Renal cortical epithelial cell (primary cell): ENCODE data around the gene GPRC5C. TPM values are rescaled to one million over a fixed set of nuclear protein-coding genes. Genes with fewer than 3 reads are reported as not detected.

Experiments
- DNase-seq: peaks from one replicate; pipeline ENCODE4 v3.0.0-alpha.2; 2011; ENCODE audit warnings: low read depth
- total RNA-seq: library from RNA; depleted of rRNA; stranded (reverse); fragments of >200 nt; gene quantifications from 2 replicates; pipeline ENCODE4 v1.2.3, GENCODE V29; 2014

Gene GPRC5C
- total RNA-seq, 1 donor from 2014 or later, result 345 TPM

DNA sequence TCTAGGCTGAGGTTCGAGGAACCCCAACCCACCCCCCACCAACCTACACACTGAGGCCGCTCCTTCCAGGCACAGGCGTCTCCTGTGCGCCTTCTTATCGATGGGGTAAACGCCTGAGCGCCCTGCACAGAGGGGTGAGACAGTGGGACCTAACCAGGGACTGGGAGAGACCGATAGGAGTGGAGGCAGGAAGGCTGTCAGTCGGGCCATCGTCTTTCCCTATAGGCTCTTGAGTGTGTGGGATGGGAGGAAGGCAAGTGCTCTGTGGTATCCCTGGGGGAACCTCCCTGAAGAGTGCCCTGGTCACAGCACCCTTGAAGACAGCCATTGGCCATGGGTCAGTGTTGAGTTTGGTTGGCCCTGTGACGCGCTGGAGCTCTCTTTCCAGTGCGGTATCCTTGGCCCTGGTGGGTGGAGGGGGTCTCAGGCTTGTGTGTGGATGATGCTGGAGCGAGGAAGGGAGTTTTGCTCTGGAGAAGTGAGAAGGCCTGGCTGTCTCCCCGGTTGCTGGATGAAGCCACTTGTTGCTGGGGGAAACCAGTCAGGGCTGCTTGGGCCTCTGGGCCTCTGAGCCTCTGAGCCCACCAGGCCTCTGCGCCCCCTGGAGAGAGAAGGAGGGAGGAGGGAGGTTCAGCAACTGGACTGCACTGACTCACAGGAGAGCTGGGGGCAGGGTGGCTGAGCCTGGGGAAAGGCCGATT lies 1.7 kb downstream of the GPRC5C start:
- peak; percentile 56 for DNase-seq

DNA sequence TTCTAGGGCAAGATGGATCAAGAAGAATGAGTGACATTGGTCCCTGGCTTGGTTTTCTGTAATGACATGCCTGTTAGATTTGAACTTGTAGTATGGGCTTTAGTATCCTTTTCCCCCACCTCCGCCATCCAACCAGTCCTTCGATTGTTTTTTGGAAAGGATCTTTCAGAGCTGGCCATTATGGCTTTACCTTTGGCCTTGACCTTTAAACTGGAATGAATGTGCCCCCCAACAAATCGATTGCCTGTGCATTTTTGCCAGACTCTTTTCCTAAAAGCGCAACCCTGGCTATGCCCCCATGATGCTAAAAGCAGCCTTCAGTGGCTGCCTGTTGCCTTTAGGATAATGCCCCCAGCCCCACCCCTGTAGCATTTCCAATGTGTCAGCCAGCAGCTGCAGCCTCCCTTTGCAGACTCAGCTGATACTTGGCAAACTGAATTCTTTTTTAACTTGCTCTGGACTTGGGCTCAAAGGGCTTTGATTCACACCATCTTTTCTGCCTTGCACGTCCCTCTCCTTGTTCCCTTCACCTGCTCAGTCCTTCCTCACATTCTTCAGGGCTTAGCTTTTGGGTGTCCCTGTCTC lies 4.0 kb downstream of the GPRC5C start:
- DNase-seq, result no peak

DNA sequence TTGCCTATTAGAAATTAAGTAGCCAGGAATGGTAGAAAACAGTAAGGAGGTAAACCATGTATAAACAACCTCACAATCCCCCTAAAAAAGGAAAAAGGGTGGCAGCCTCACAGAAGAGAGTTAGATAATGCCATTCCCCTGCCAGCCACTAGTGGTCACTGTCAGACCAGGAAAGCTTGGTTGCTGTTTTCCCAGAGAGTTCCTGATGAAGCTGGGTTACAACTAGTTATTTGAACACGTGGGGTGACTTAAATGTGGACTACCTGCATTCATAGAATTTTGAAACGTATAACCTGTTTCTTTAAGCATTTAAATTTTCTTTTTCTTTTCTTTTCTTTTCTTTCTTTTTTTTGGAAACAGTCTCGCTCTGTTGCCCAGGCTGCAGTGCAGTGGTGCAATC lies 5.8 kb downstream of the GPRC5C start:
- no peak for DNase-seq

DNA sequence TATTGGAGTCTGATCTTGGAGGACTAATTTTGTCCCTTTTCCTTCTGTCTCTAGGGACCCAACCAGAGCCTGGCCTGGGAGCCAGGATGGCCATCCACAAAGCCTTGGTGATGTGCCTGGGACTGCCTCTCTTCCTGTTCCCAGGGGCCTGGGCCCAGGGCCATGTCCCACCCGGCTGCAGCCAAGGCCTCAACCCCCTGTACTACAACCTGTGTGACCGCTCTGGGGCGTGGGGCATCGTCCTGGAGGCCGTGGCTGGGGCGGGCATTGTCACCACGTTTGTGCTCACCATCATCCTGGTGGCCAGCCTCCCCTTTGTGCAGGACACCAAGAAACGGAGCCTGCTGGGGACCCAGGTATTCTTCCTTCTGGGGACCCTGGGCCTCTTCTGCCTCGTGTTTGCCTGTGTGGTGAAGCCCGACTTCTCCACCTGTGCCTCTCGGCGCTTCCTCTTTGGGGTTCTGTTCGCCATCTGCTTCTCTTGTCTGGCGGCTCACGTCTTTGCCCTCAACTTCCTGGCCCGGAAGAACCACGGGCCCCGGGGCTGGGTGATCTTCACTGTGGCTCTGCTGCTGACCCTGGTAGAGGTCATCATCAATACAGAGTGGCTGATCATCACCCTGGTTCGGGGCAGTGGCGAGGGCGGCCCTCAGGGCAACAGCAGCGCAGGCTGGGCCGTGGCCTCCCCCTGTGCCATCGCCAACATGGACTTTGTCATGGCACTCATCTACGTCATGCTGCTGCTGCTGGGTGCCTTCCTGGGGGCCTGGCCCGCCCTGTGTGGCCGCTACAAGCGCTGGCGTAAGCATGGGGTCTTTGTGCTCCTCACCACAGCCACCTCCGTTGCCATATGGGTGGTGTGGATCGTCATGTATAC lies 8.0 kb downstream of the GPRC5C start:
- no peak for DNase-seq

DNA sequence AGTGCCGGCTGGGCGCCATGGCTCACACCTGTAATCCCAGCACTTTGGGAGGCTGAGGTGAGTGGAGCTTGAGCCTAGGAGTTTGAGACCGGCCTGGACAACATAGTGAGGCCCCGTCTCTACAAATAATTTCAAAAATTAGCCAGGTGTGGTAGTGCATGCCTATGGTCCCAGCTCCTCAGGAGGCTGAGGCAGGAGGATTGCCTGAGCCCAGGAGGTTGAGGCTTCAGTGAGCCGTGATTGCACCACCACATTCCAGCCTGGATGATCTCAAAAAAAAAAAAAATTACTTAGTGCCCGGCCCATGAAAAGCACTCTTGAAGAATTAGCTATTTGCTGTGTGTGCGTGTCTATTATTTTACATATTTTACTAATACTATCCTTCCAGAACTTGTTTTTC lies 9.6 kb downstream of the GPRC5C start:
- no peak for DNase-seq

DNA sequence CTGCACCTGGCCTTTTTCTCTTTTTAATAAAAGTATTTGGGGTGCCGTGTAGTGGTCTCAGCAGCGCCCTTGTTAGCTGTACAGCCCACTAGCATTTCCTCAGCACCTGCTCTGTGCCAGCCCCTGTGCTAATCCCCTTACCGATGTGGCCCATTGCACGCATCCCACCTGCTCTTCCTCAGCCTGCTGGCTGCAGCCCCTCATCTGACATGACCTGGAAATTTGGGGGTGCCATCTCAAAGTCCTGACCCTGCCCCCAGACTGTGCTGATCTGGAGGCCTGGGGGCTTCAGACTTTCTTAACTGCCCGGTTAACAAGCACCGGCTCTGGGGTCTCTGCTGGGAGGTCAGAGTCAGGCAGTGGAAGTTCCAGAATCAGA lies 10.4 kb downstream of the GPRC5C start:
- DNase-seq, result no peak

DNA sequence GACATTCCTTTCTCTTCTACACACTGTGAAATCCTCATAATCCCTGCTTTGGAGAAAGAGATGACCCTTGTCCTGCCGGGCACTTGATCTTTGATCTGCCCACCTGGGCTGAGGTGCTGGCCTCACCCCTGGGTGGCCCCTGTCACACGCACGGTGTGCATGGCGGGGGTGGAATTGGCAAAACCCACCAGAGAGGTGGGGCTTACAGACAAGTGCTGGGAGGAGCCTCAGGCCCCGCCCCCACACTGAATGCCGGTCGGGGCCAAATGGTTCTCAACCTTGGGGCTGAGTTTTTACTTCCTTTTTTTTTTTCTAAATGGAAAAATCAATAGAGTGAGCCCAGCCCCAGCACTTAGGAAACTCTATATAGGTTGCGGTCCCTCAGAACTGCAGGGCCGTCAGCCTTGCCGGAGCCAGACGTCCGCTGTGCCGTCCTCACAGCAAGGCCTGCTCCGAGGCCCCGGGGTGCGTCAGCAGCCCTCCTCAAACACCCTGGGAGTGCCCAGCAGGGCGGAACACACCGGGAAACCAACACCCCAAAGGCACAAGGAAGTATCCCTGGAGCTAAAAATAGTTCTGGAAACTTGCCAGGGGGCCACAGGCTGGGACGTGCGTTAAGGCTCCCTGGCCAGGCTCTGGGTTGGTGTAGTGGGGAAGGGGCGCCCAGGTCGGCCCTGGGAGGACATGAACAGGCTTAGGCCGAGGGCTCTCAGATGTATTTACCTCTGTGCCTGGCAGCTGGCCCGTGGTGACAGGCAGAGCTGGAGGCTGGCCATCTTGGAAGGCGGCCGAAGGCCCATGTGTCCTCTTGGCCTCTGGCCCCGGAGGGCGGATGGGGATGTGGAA lies 11.0 kb downstream of the GPRC5C start:
- DNase-seq, result peak; percentile 90

DNA sequence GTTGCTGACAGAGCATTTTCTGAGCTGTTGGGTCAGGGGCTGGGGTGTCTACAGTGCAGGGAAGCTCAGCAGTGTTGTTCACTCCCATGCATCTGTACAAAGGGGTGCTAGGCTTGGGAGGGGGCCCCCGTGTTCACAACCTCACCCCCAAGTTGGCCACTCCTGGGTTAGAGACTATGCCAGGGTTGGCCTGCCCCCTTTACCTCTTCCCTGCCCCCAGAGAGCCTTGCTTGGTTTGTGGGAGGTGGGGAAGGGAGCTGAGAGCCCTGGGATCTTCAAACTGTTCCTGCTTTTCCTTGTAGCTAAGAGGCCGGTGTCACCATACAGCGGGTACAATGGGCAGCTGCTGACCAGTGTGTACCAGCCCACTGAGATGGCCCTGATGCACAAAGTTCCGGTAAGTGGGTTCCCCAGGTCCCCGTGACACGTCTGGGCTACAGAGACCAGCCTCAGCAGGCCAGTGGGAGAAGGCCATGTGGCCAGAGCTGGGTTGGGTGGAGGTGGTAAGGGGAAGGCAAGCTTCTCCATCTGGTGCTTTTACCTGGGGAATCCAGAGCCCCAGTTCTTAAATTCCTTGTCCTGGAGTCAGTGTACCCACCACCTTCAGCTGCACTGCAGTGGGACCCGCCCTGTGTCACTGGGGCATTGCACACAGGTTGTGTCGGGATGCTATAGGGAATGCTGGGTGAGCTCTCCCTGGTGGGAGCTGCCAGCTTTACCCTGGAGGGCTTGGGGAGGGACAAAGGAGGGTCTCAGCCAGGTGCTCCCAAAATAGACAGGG lies 11.8 kb downstream of the GPRC5C start:
- DNase-seq, result no peak

DNA sequence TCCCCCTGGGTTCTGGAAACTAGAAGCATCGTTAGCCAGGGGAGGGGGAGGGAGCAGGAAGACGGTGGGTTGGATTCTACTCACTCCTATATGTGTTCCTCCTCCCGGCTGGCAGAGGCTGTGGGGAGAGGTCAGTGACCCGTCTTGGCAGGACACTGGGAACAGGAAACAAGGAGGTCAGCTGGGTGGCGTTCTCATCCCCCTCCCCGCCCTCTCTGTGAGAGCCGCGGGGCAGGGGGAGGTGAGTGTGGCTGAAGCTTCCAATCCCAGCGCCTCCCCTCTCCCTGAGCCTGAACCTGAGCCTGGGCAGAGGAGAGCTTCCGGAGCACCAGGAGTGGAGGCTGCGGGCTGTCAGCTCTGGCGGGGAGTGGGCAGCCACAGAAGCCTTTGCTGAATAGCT lies 12.5 kb downstream of the GPRC5C start:
- peak; percentile 84 for DNase-seq

DNA sequence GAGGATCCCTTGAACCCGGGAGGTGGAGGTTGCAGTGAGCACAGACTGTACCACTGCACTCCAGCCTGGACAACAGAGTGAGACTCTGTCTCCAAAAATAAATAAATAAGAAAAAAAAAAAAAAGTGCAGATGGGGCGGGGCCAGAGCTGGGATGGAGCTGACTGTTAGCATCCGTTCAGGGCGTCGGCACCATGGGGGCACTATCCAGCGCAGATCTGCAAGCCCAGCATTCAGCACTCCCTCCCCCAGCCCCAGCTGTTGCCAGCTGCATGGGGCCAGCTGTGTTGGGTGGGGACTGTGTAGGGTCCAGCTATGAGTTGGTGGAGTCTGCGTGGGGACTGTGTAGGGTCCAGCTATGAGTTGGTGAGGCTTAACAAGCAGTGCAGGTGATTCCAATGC lies 13.3 kb downstream of the GPRC5C start:
- DNase-seq, result no peak

DNA sequence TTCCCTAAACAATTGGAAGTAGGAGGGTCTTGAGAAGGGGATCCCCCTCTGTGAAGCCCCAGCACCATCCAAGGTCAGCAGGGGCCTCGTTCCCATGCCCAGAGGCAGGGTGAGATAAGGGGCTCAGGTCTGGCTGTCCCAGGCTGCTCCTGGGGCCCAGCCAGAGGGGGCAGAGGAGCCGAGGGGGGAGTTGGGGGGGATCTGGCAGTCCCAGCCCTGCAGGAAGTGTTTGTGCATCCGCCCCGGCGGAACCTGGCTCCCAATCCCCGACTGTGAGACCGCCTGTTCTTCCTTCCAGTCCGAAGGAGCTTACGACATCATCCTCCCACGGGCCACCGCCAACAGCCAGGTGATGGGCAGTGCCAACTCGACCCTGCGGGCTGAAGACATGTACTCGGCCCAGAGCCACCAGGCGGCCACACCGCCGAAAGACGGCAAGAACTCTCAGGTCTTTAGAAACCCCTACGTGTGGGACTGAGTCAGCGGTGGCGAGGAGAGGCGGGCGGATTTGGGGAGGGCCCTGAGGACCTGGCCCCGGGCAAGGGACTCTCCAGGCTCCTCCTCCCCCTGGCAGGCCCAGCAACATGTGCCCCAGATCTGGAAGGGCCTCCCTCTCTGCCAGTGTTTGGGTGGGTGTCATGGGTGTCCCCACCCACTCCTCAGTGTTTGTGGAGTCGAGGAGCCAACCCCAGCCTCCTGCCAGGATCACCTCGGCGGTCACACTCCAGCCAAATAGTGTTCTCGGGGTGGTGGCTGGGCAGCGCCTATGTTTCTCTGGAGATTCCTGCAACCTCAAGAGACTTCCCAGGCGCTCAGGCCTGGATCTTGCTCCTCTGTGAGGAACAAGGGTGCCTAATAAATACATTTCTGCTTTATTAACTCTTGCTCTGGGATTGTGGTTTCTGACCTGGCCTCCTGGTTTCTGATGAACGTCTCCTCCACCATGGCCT lies 14.9 kb downstream of the GPRC5C start:
- no peak for DNase-seq

DNA sequence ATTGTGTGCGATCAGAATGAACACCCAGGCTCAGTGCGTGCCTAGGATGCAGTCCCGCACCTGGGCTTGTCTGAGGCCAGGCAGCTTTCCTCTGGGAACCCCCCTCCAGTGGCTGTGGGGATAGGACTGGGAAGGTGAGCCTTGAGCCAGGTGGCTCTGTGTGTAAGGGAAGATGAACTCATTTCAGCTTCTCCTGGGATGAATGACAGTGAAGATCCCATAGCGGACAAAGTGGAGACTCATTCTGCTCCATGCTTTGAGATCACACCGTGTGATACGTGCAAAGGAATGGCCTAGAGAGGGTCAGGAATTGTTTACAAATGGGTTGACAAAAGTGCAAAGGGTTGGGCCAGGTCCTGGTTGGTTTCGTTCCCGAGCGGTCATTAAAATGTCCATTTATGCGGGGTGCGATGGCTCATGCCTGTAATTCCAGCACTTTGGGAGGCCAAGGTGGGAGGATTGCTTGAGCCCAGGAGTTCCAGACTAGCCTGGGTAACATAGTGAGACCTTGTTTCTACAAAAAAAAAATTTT lies 15.8 kb downstream of the GPRC5C start:
- no peak for DNase-seq

DNA sequence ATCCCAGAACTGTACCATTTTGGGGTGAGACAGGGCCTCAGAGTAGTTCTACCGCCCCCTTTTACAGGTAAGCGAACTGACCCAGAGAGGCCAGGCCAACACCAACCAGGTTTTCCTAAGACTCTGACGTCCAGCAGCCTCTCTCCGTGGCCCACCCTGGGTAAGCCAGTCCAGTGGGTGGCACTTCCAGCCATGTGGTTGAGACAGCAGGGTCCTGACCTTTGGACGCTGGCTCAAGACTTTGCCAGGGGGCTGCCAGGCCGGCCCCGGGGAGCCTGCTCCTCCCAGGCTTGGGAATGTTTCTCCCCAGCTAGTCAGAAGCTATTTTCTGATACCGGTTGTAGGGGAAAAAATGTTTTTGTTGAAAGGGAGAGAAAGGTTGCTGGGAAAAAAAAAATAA lies 16.9 kb downstream of the GPRC5C start:
- no peak for DNase-seq

DNA sequence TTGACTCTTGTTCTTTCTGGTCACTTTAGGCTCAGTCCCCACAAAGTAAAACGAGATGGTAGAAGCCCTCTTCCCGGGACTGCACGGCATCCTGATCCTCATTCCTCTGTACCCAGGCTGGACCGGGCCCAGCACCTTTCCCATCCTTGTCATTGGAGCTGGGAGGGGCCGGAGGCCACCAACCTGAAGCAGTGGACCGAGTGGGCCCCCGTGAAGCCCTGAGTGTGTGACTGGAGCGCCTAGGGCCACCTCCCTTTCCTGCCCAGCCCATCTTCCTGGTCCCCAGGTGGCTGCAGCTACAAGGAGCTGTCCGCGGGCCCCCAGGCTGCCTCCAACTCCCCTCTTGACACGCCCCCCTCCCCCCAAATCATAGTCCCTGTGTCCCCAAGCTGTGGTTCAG lies 17.4 kb downstream of the GPRC5C start:
- DNase-seq, result no peak

DNA sequence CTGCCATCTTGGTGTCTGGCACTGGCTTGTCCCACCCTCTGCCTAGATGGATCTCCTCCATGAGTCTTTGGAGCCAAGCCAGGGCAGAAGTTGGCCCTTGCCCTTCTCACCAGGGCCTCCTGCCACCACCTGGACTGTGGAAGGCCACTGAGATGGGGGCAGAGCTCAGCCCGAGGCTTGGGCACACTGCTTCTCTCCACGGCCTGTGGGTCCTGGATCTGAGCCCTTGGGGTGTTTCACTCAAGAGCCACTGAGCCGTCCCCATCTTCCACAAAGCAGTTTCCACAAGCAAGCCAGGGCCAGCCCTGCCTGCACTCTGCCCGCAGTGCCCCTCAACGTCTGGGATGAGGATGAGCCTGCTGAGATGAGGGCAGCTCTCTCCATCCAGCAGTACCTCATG lies 17.9 kb downstream of the GPRC5C start:
- no peak for DNase-seq

DNA sequence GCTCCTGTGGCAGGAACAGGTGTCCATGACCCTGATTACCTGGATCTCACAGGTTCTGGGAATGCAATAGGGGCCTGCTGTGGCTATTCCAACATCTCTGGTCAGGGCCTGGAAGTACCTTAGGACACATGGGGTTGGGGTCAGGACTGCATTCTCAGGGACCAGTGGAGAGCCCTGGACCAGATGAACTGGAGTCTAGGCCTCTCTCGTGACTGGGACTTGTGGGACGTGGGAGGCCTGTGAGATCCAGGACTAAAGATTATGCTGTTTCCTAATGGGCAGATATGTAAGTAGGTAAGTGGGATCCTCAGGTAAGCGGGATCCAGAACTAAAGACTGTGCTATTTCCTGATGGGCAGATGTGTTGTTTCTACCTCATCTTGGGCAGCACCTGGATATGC lies 18.3 kb downstream of the GPRC5C start:
- DNase-seq, result no peak

DNA sequence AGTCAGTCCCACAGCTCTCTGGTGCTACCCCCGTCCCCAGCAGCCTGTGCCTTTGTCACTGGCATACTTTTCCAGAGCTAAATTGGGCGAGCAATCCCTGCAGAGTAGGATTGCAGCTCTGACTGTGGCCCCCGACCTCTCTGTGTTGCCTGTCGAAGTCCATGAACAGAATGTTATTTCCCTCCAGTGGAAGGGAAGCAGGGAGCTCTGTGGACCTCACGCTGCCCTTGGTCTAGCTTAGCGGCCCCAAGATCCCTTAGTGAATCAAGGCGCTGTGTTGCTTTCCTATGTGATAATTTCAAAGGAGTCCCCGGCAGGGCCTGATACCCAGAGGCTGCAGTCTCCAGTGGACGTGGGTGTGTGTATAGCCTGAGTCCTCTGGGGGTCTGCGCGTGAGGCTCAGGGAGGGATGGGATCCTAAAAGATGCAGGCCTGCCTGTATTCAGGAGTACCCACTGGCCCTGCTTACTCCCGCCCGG lies 19.1 kb downstream of the GPRC5C start:
- no peak for DNase-seq

DNA sequence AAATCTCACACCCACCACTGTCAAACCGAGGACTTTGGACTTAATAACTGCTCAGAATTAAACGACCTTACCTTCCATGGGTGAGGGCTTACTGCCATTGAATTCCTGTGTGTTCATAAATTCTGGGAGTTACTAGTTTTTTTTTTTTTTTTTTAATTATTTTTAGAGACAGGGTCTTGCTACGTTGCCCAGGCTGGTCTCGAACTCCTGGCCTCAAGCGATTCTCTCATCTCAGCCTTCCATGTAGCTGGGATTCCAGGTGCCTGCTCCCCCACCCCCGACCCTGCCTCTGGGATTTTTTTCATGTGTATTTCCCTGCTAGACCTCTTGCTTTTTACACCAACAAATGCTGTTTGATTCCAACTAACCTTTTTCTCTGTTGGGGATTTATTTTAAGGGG lies 19.7 kb downstream of the GPRC5C start:
- no peak for DNase-seq

DNA sequence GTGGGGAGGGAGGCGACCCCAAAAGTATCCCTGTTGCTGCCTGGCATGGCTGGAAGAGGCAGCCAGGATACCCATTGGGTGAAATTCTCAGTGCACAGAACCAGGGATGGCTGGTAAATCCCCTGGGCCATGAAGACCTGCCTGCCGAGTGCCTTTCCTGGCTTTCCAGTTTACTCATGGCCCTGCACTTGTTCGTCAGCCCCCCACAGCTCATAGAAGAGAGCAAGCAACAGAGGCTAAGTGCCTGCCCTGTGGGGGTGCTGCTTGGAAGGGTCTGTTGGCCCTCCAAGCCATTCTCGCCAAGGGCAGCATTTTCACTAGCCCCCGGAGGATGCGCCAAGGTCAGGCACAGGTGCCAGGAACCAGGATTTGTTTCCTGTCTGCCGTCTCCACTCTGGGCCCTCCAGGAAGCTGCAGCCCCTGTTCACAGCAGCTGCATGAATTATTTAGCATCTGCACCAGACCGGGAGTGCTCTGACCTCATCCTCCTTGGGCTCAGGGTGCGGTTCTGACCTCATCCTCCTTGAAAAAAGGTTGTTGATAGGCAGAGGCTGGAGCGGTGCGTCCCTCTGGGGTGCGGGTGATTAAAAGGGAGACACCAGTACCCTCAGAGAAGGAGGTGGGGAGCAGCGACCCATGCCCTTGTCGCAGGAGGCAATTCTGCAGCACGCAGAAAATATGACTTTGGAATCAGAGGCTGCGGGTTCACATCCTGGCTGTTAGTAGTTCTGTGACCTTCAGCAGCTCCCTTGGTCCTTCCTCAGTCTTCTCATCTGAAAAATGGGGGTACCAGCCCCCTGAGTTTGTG lies 20.3 kb downstream of the GPRC5C start:
- DNase-seq, result no peak
